GM21423 (cell line): ENCODE measurements around the gene MAZ.

Experiments used
- ATAC-seq: cut with Tn5 transposase; IDR thresholded peaks from one replicate; pipeline ENCODE4 v1.9.1; 2021; ENCODE audit warnings: mild to moderate bottlenecking, moderate library complexity; ENCODE audit not compliant: unreplicated experiment

Gene MAZ

GRCh38 chr16:29852654-29853053 lies 46.3 kb downstream of the MAZ start:
- ATAC-seq, result no peak

GRCh38 chr16:29854520-29855100 lies 48.3 kb downstream of the MAZ start:
- ATAC-seq, result no peak

GRCh38 chr16:29857133-29857760 lies 50.9 kb downstream of the MAZ start:
- ATAC-seq, result no peak

- no peak for ATAC-seq
Observed at GRCh38 chr16:29858149-29858849, 52.0 kb downstream of the MAZ start.

- no peak for ATAC-seq
Observed at GRCh38 chr16:29858974-29859373, 52.6 kb downstream of the MAZ start.

DNA sequence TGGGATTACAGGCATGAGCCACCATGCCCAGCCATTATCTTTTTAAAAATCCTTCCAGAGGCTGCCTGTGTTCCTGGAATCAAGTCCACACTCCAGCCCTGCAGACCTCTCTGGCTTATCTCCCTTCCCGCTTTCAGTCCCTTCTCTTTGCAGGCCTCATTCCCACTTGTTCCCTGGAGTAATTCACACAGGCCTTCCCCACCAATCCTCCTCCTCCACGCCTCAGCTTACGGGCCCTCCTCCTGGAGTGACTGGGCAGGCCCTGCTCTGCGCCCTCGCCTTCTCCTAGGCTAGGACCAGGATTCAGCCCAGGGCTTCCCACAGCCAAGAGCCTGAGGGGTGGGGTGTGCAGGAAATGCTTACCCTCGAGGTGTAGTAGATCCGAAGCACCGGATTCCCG lies 53.9 kb downstream of the MAZ start:
- ATAC-seq, result no peak
